ENCODE results near the gene GNAI3. TPM values are rescaled to one million over a fixed set of nuclear protein-coding genes. Genes with fewer than 3 reads are reported as not detected.
A peak's percentile ranks its signal among the peaks of the same experiment; 100 is the strongest.

Gene GNAI3
- polyA plus RNA-seq, 1 experiment, result 14.8 TPM

DNA sequence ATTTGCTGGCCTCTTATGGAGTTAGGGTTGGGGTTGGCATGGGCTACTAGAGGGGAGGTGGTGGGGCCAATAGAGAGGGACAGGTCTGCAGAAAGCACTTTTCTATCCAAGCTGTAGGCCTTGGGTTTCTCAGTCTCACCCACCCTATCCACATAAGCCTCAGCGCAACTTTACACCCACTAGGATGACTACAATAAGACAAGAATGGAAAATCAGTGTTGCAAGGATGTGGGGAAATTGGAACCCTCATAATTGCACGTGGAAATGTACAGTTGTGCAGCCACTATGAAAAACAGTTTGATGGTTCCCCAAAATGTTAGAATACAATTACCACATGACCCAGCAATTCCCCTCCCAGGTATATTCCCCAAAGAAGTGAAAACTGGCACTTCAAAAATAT is 93.4 kb downstream of the GNAI3 start:
- ChIA-PET POLR2A (interaction anchor here (0.6 kb wide), 1 partner anchor 96 kb away, joined by 3 read pairs; no protein-coding TSS in a partner anchor), CTCF (interaction anchor here (1.1 to 10.9 kb wide), 7 partner anchors 9 to 353 kb away, joined by 3 to 365 read pairs (median 64); partner anchors contain the start of genes AHCYL1 and AMIGO1)
- TF ChIP-seq, protein P1, sequence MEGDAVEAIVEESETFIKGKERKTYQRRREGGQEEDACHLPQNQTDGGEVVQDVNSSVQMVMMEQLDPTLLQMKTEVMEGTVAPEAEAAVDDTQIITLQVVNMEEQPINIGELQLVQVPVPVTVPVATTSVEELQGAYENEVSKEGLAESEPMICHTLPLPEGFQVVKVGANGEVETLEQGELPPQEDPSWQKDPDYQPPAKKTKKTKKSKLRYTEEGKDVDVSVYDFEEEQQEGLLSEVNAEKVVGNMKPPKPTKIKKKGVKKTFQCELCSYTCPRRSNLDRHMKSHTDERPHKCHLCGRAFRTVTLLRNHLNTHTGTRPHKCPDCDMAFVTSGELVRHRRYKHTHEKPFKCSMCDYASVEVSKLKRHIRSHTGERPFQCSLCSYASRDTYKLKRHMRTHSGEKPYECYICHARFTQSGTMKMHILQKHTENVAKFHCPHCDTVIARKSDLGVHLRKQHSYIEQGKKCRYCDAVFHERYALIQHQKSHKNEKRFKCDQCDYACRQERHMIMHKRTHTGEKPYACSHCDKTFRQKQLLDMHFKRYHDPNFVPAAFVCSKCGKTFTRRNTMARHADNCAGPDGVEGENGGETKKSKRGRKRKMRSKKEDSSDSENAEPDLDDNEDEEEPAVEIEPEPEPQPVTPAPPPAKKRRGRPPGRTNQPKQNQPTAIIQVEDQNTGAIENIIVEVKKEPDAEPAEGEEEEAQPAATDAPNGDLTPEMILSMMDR (IDR thresholded peaks at IDR 0.05; ENCODE audit: low read depth, low read length), result no peak
- no peak overlapping the region for H3K4me3 ChIP-seq (ENCODE audit: low read depth, low read length)
- H3K27ac ChIP-seq (ENCODE audit: low read depth, low read length), result no peak overlapping the region
- DNase-seq (ENCODE audit: low read depth, low spot score), result no peak
- H3K27me3 ChIP-seq (ENCODE audit: control insufficient read depth, insufficient read depth, low read length), result no peaks in the 10 kb centered on the region
- no peaks in the 10 kb centered on the region for H3K9me3 ChIP-seq (ENCODE audit: control insufficient read depth, insufficient read depth, low read length)

DNA sequence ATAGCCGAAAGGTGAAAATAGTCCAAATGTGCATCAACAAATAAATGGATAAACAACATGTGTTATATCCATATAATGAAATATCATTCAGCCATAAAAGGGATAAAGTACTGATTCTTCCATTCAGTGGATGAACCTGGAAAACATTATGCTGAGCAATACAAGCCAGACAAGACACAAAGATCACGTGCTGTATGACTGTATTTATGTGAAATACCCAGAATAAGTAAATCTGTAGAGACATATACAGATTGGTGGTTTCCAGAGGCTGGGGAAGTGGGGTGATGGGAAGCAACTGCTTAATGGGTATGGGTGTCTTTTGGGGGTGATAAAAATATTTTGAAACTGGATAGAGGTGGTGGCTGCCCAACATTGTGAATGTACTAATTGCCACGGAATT is 94.2 kb downstream of the GNAI3 start:
- POLR2A ChIA-PET, result interaction anchor here (1.0 kb wide), 1 partner anchor 131 kb away, joined by 3 read pairs; no protein-coding TSS in a partner anchor
- no peak for DNase-seq (ENCODE audit: low read depth, low spot score)
- H3K4me3 ChIP-seq (ENCODE audit: low read depth, low read length), result no peak overlapping the region
- CTCF ChIA-PET, result interaction anchor here (0.6 to 10.9 kb wide), 12 partner anchors 8 to 343 kb away, joined by 3 to 365 read pairs (median 4); partner anchors contain the start of genes AHCYL1, GSTM2 and GSTM4
- H3K27me3 ChIP-seq (ENCODE audit: control insufficient read depth, insufficient read depth, low read length), result no peaks in the 10 kb centered on the region
- H3K9me3 ChIP-seq (ENCODE audit: control insufficient read depth, insufficient read depth, low read length), result no peaks in the 10 kb centered on the region
- no peak overlapping the region for H3K27ac ChIP-seq (ENCODE audit: low read depth, low read length)
- TF ChIP-seq, protein P1 (IDR thresholded peaks at IDR 0.05; ENCODE audit: low read depth, low read length), result no peak

DNA sequence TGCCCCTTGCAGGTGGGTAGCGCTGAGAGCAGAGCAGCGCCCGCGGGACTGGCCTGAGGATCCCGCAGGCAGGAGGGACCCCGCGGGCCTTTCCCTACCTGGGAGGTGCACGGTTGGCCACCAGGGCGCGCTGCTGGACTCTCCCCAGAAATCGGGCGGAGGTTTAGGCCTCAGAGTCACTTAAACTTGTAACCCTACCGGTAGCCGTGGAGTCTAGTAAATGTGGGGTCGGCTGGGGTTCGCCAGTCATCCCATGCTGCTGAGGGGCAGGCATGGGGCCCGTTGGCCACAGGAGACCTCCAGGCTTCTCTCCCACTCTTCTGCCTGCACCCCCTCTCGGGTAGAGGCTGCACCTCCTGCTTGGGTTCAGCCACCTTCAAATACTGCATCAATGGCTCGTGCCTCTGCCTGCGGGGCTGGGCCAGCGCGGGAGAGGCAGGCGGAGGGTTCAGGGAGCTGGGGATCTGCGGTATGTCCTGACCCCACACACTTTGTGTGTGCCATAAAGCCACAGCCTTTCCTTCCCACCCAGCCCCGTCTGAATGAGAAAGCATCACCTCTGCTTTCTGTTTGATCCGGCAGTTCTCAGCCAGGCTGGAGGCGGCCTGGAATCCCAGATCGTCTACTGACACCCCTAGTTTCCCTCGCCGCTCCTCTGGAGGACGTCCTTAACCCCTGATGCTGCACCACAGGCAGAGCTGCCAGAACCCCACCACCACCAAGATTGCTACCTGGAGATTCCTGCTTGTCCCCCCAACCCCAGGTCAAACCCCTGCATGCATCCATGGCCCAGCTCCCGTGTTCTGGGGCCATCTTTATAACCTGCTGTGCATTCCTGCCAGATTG is 95.2 kb downstream of the GNAI3 start:
- ChIA-PET CTCF (interaction anchor here (0.7 to 10.9 kb wide), 12 partner anchors 9 to 345 kb away, joined by 3 to 365 read pairs (median 4); partner anchors contain the start of genes AHCYL1, GSTM2 and GSTM4), POLR2A (interaction anchor here (0.7 to 1.0 kb wide), 3 partner anchors 98 to 509 kb away, joined by 3 read pairs; no protein-coding TSS in a partner anchor)
- TF ChIP-seq, protein P1 (IDR thresholded peaks at IDR 0.05; ENCODE audit: low read depth, low read length), result peak; percentile 87
- H3K27me3 ChIP-seq (ENCODE audit: control insufficient read depth, insufficient read depth, low read length), result no peaks in the 10 kb centered on the region
- no peaks in the 10 kb centered on the region; the same call in 1 of the 2 replicates for H3K9me3 ChIP-seq (ENCODE audit: control insufficient read depth, insufficient read depth, low read length)
- H3K4me3 ChIP-seq (ENCODE audit: low read depth, low read length), result no peak overlapping the region
- no peak for DNase-seq (ENCODE audit: low read depth, low spot score)
- H3K27ac ChIP-seq (ENCODE audit: low read depth, low read length), result no peak overlapping the region

DNA sequence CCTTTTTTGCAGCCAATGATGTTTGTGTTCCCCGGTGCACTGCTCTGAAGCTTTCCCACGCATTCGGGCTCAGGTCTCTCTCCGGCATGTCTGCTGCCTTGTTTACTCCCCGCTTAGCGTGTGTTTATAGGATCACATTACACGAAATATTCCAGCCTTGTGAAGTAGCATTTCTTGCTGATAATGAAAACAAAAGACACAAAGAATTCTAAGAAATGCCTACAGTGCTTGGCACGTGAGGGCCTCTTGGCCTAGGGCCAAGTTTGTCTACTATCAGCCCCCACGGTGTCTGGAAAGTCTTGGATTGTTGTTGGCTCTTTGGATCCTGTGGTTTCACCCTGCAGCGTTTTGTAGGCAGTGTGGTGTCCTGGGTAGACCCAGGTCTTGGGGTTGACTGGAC is 96.3 kb downstream of the GNAI3 start:
- Histone ChIP-seq H3K9me3 (ENCODE audit: control insufficient read depth, insufficient read depth, low read length) (no peaks in the 10 kb centered on the region; the same call in 1 of the 2 replicates), H3K4me3 (ENCODE audit: low read depth, low read length) (no peak overlapping the region), H3K27me3 (ENCODE audit: control insufficient read depth, insufficient read depth, low read length) (no peaks in the 10 kb centered on the region), H3K27ac (ENCODE audit: low read depth, low read length) (no peak overlapping the region)
- POLR2A ChIA-PET, result interaction anchor here (0.7 kb wide), 1 partner anchor 508 kb away, joined by 3 read pairs; no protein-coding TSS in a partner anchor
- TF ChIP-seq, protein P1 (IDR thresholded peaks at IDR 0.05; ENCODE audit: low read depth, low read length), result no peak
- DNase-seq (ENCODE audit: low read depth, low spot score), result no peak
- CTCF ChIA-PET, result interaction anchor here (0.6 to 10.9 kb wide), 6 partner anchors 24 to 368 kb away, joined by 3 to 365 read pairs (median 6); no protein-coding TSS in a partner anchor
